CD4-positive, alpha-beta T cell treated with Interleukin-10 for 1 hour (primary cell): Measurements from ENCODE around the gene CDK5RAP3.

Source experiments
- DNase-seq: peaks from one replicate; pipeline ENCODE4 v3.0.0-alpha.2; 2020

The CDK5RAP3 gene

GRCh38 chr17:48026502-48027321 lies 55.8 kb downstream of the CDK5RAP3 start:
- peak; percentile 76 for DNase-seq

- DNase-seq, result no peak
Measured at GRCh38 chr17:48027322-48027981, 56.5 kb downstream of the CDK5RAP3 start.

DNA sequence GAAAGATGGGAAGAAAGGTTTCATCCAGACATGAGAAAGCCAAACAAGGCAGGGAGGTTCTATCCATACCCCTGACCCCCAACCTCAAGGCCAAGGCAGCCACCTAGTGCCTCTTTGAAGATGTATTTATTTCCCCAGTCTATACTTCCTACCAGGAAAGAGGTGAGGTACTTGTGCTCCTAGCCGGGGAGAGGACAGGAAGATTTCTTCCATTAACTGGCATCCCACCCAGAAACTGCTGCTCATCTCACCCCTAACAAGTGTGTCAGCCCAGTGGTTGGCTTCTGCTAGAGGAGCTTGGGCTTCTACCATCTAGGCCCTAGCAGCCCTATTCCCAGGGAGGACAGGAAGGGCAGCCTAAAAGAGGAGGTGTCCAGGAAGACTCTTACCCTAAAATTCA lies 57.8 kb downstream of the CDK5RAP3 start:
- no peak for DNase-seq

DNA sequence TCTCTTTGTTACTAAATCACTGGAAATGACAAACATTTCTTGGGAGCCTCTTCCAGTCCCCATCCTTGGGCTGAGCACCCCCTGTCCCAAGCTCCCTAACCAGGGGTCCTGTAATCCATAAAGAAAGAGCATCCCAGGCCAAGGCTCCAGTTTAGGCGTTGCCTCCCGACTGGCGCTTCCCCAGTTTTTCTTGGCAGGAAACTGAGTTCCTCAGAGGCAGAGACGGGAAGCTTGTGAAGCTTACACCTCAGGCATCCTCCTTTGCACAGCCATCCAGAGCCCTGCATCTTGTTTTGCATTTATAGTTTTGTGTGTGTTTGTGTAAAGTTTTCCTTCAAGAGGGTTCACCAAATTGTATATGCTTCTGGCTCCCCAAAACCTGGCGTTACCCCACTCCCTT lies 59.6 kb downstream of the CDK5RAP3 start:
- no peak for DNase-seq
